ENCODE results near the gene ACOX1. TPM values are rescaled to one million over a fixed set of nuclear protein-coding genes. Genes with fewer than 3 reads are reported as not detected.

Gene ACOX1
- polyA plus RNA-seq, 1 donor (not counting 4 experiments of a cell fraction or from before 2014, with no cell fraction given), result 31.8 TPM

DNA sequence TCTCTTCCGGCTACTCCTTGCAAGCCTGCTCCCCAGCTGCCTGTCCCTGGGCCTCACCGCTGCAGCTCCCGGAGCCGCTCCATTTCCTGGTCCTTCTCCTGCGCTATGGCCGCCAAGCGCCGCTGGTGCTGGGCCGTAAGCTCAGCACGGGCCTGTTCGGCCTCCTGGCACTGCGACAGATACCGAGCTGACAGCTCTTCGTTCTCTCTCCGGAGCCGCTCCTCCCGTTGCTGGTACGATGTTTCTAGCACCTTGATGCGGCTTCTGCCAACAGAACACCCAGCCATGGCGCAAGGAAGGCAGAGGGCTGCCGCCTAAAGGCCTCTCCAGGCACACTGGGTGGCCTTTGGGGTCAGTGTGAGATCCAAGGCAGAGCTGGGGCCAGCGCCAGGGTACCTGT is 59.4 kb downstream of the ACOX1 start:
- H2AFZ ChIP-seq (ENCODE audit: control insufficient read depth, low read length), result no peak overlapping the region
- no peaks in the 10 kb centered on the region for H3K9me3 ChIP-seq (ENCODE audit: control insufficient read depth, low read depth, low read length)
- dilution Hi-C loops (cut with MboI; ENCODE audit: extremely low pct_ligation_motif_present, low sequenced_read_pairs), result no loop called here
- DNase-seq (ENCODE audit: low read depth, low spot score) (no peak), FAIRE-seq (no peak)
- H3K79me2 ChIP-seq (ENCODE audit: control insufficient read depth, insufficient read depth, low read length), result no peaks in the 10 kb centered on the region
- no peak overlapping the region for H3K9ac ChIP-seq (ENCODE audit: control insufficient read depth, extremely low read depth, insufficient read depth, low read length)
- TF ChIP-seq EZH2 (IDR thresholded peaks at IDR 0.05; ENCODE audit: low read length), result no peak
- TF ChIP-seq, protein P1, sequence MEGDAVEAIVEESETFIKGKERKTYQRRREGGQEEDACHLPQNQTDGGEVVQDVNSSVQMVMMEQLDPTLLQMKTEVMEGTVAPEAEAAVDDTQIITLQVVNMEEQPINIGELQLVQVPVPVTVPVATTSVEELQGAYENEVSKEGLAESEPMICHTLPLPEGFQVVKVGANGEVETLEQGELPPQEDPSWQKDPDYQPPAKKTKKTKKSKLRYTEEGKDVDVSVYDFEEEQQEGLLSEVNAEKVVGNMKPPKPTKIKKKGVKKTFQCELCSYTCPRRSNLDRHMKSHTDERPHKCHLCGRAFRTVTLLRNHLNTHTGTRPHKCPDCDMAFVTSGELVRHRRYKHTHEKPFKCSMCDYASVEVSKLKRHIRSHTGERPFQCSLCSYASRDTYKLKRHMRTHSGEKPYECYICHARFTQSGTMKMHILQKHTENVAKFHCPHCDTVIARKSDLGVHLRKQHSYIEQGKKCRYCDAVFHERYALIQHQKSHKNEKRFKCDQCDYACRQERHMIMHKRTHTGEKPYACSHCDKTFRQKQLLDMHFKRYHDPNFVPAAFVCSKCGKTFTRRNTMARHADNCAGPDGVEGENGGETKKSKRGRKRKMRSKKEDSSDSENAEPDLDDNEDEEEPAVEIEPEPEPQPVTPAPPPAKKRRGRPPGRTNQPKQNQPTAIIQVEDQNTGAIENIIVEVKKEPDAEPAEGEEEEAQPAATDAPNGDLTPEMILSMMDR (optimal IDR thresholded peaks at IDR 0.05 in 1 of 3, IDR thresholded peaks at IDR 0.05 in 1 of 3, conservative IDR thresholded peaks at IDR 0.05 in 1 of 3; ENCODE audit: extremely low read depth in 1 of 3, insufficient read depth in 2 of 3, low read length in 3 of 3), result no peak
- H3K27ac ChIP-seq (ENCODE audit: control insufficient read depth, insufficient read depth, low read length), result no peak overlapping the region
- H3K4me2 ChIP-seq (ENCODE audit: control insufficient read depth, extremely low read depth, insufficient read depth, low read depth, low read length), result no peak overlapping the region
- no peaks in the 10 kb centered on the region for H4K20me1 ChIP-seq (ENCODE audit: control insufficient read depth, extremely low read depth, insufficient read depth, low read length)
- no peak overlapping the region for H3K4me3 ChIP-seq (ENCODE audit: control insufficient read depth in 2 of 3, extremely low read depth in 1 of 3, insufficient read depth in 2 of 3, low read depth in 1 of 3, low read length in 3 of 3)
- no peaks in the 10 kb centered on the region for H3K27me3 ChIP-seq (ENCODE audit: control insufficient read depth, extremely low read depth, insufficient read depth, low read length)
- H3K4me1 ChIP-seq (ENCODE audit: control insufficient read depth, extremely low read depth, insufficient read depth, low read length), result no peaks in the 10 kb centered on the region
- H3K36me3 ChIP-seq (ENCODE audit: control insufficient read depth in 2 of 2, extremely low read depth in 1 of 2, insufficient read depth in 2 of 2, low read length in 2 of 2), result peaks cover 0 to 5% of the 10 kb centered on the region in 2 experiments
- H3K9me1 ChIP-seq (ENCODE audit: control insufficient read depth, extremely low read depth, insufficient read depth, low read length), result no peaks in the 10 kb centered on the region

DNA sequence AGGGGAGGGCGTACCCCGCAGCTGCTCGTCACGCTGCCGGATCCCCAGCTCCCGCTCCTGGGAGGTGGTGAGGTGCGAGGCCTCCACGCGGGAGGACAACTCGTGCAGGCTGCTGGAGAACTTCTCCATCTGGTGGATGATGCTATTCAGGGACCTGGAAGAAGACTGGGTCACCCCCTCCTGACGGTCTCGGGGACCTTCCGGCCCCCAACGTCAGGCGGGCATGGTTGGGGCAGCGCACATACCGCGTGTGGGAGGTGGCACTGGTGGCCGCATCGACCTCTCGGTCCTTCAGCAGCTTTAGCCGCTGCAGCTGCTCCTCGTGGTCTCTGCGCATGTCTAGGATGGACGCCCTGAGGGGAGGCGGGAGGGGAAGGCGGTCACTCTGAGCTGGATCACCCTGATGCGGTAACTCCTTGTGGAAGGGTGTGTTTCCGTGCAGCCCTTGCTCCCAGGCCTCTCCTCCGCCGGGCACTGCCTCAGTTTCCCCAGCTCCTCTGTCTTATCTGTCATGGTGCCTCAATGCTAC is 61.0 kb downstream of the ACOX1 start:
- no peak for FAIRE-seq
- dilution Hi-C loops (cut with MboI; ENCODE audit: extremely low pct_ligation_motif_present, low sequenced_read_pairs), result no loop called here

More for the DNA sequence above, 61.0 kb downstream of the ACOX1 start:
- no peak for DNase-seq (ENCODE audit: low read depth, low spot score)
- no peak overlapping the region for H3K4me2 ChIP-seq (ENCODE audit: control insufficient read depth, extremely low read depth, insufficient read depth, low read depth, low read length)
- H3K27me3 ChIP-seq (ENCODE audit: control insufficient read depth, extremely low read depth, insufficient read depth, low read length), result no peaks in the 10 kb centered on the region
- H3K36me3 ChIP-seq (ENCODE audit: control insufficient read depth in 2 of 2, extremely low read depth in 1 of 2, insufficient read depth in 2 of 2, low read length in 2 of 2), result peaks cover 0 to 5% of the 10 kb centered on the region in 2 experiments
- no peaks in the 10 kb centered on the region for H3K9me3 ChIP-seq (ENCODE audit: control insufficient read depth, low read depth, low read length)
- H3K27ac ChIP-seq (ENCODE audit: control insufficient read depth, insufficient read depth, low read length), result no peak overlapping the region
- H3K79me2 ChIP-seq (ENCODE audit: control insufficient read depth, insufficient read depth, low read length), result no peaks in the 10 kb centered on the region
- H2AFZ ChIP-seq (ENCODE audit: control insufficient read depth, low read length), result no peak overlapping the region
- no peak overlapping the region for H3K4me3 ChIP-seq (ENCODE audit: control insufficient read depth in 2 of 3, extremely low read depth in 1 of 3, insufficient read depth in 2 of 3, low read depth in 1 of 3, low read length in 3 of 3)
- no peaks in the 10 kb centered on the region for H4K20me1 ChIP-seq (ENCODE audit: control insufficient read depth, extremely low read depth, insufficient read depth, low read length)
- H3K9ac ChIP-seq (ENCODE audit: control insufficient read depth, extremely low read depth, insufficient read depth, low read length), result no peak overlapping the region
- TF ChIP-seq EZH2 (IDR thresholded peaks at IDR 0.05; ENCODE audit: low read length), result no peak
- TF ChIP-seq, protein P1 (optimal IDR thresholded peaks at IDR 0.05 in 1 of 3, IDR thresholded peaks at IDR 0.05 in 1 of 3, conservative IDR thresholded peaks at IDR 0.05 in 1 of 3; ENCODE audit: extremely low read depth in 1 of 3, insufficient read depth in 2 of 3, low read length in 3 of 3), result no peak
- H3K4me1 ChIP-seq (ENCODE audit: control insufficient read depth, extremely low read depth, insufficient read depth, low read length), result no peaks in the 10 kb centered on the region
- no peaks in the 10 kb centered on the region for H3K9me1 ChIP-seq (ENCODE audit: control insufficient read depth, extremely low read depth, insufficient read depth, low read length)
